Lower lobe of right lung (tissue), 2 donors: Measurements from ENCODE around the gene SIRT5. TPM values are rescaled to one million over a fixed set of nuclear protein-coding genes. Genes with fewer than 3 reads are reported as not detected.
A peak's percentile ranks its signal among the peaks of the same experiment; 100 is the strongest.

Source experiments
- ATAC-seq, 2 donors: fragments of 200-7000 bp; cut with Tn5 transposase; one replicate each; pipeline ENCODE4 v1.9.1; 2020 to 2022; ENCODE audit warnings: mild to moderate bottlenecking in 2 of 2, moderate library complexity in 2 of 2
- DNase-seq: peaks from one replicate; pipeline ENCODE4 v3.0.0-alpha.2; 2020
- H3K27ac ChIP-seq: fragments of 200-600 bp; one replicate; pipeline ENCODE4 v1.8.0; 2022
- H3K27me3 ChIP-seq: fragments of 200-600 bp; one replicate; pipeline ENCODE4 v1.8.0; 2022; ENCODE audit warnings: low read depth
- H3K36me3 ChIP-seq: fragments of 200-600 bp; one replicate; pipeline ENCODE4 v1.8.0; 2022; ENCODE audit warnings: mild to moderate bottlenecking
- H3K4me1 ChIP-seq: fragments of 200-600 bp; one replicate; pipeline ENCODE4 v1.8.0; 2022
- H3K4me3 ChIP-seq: fragments of 200-600 bp; one replicate; pipeline ENCODE4 v1.8.0; 2022; ENCODE audit warnings: mild to moderate bottlenecking
- H3K9me3 ChIP-seq: fragments of 200-600 bp; one replicate; pipeline ENCODE4 v1.8.0; 2022
- intact Hi-C: fragments of 100-400 bp; cut with DNase I; formaldehyde crosslinking; loops from one replicate; pipeline ENCODE4 v1.11.0; 2022
- long read RNA-seq: library from polyadenylated mRNA; unstranded; transcript quantifications from one replicate; pipeline ENCODE4 v2.0.0, GENCODE V29; 2021
- total RNA-seq: library from RNA; stranded (reverse); fragmentation: NEBNext Ultra II Directional; extraction: Animal tissue kit (Norgen Biotek cat#: 25700); gene quantifications from one replicate; pipeline ENCODE4 v1.2.1, GENCODE V29; 2021
- TF ChIP-seq, protein P1 (sequence below): fragments of 200-600 bp; IDR thresholded peaks from one replicate; pipeline ENCODE4 v1.8.0; 2022; ENCODE audit warnings: antibody characterized with exemption, mild to moderate bottlenecking
- donor health status: DM: no; HTN: yes; CAD: no; lungs with severe emphysema.

Gene SIRT5
- total RNA-seq: 15.3 TPM
- long read RNA-seq, partial matches to known transcripts: 4 of 24 reads
- long read RNA-seq, other reads (novel, unspliced or antisense): 17 of 24 reads

DNA sequence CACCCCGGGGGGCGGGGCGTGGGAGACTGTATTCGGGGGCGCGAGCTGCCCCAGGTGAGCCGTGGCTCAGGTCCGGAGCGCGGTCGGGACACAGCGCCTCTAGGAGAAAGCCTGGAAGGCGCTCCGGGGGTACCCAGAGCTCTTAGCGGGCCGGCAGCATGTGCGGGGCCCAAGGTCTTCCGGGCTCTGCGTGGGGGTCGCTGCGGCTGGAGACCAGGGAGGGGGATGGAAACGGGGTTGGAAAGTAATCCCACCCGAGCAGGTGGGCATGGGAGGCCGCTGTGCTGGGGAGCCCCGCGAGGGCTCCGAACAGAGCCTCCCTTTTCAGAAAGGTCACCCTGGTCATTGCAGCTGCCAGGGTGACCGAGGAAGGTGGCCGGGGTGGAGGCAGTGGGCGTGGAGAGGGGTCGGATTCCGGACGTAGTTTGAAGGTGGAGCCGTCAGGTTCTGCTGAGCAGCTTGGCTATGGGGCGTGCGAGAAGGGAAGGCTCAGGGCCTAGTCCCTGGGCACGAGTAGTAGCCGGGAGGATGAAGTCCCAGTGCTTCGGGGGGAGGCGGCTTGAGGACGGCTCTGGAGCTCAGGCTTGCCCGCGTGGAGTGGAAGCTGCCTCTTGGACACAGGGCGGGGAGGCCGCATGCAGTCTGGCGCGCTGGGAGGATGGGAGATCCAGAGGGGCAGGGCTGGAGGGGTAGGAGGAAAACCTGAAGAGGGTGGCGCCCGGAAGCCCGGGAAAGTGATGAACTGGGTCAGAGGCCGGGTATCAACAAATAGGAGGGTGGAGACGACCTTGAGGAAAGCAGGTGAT is at the start of gene SIRT5:
SIRT5 (plus strand) TSS at position 31 of the 806 bp plus-strand sequence. CDS start 9,510 bp downstream, outside the sequence.
- Histone ChIP-seq H3K4me3 (peak within 1 kb of the TSS; percentile 84), H3K9me3 (no peaks in the 10 kb centered on the region), H3K27me3 (no peaks in the 10 kb centered on the region), H3K27ac (peak within 1 kb of the TSS; percentile 97), H3K36me3 (peaks cover 4% of the 10 kb centered on the region), H3K4me1 (peaks cover 15% of the 10 kb centered on the region)
- TF ChIP-seq, protein P1, sequence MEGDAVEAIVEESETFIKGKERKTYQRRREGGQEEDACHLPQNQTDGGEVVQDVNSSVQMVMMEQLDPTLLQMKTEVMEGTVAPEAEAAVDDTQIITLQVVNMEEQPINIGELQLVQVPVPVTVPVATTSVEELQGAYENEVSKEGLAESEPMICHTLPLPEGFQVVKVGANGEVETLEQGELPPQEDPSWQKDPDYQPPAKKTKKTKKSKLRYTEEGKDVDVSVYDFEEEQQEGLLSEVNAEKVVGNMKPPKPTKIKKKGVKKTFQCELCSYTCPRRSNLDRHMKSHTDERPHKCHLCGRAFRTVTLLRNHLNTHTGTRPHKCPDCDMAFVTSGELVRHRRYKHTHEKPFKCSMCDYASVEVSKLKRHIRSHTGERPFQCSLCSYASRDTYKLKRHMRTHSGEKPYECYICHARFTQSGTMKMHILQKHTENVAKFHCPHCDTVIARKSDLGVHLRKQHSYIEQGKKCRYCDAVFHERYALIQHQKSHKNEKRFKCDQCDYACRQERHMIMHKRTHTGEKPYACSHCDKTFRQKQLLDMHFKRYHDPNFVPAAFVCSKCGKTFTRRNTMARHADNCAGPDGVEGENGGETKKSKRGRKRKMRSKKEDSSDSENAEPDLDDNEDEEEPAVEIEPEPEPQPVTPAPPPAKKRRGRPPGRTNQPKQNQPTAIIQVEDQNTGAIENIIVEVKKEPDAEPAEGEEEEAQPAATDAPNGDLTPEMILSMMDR: no peak
- ATAC-seq (peak; percentile 88 to 90), DNase-seq (peak; percentile 87)
- intact Hi-C loops: no loop called here

DNA sequence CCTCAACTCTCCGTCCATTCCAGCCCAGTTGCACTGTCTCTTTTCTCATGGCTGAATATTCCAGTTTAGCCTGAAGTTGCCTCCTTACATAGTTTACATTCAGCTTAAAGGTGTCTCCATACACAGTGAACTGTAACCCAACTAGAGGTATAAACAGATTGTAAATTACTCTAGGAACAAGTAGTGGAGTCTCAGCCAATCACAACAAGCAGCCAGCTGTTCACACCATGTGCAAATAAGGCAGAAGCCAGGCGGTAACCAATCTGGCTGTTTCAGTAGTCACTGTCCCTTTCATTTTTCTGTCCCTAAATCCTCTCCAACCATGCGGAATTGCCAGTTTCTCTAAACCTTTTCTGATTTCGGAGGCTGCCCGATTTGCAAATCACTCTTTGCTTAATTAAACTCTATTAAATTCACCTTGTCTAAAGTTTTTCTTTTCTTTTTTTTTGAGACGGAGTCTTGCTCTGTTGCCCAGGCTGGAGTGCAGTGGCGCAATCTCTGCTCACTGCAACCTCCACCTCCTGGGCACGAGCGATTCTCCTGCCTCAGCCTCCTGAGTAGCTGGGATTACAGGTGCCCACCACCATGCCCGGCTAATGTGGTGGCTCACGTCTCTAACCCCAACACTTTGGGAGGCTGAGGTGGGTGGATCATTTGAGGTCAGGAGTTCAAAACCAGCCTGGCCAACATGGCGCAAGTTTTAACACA is 49.4 kb upstream of the SIRT5 start:
- ATAC-seq: no peak
- Histone ChIP-seq H3K4me1 (peaks cover 23% of the 10 kb centered on the region), H3K27ac (no peak overlapping the region), H3K9me3 (no peaks in the 10 kb centered on the region), H3K4me3 (no peak overlapping the region), H3K27me3 (no peaks in the 10 kb centered on the region), H3K36me3 (no peaks in the 10 kb centered on the region)
- no peak for DNase-seq
- TF ChIP-seq, protein P1: no peak
- intact Hi-C loops: no loop called here

DNA sequence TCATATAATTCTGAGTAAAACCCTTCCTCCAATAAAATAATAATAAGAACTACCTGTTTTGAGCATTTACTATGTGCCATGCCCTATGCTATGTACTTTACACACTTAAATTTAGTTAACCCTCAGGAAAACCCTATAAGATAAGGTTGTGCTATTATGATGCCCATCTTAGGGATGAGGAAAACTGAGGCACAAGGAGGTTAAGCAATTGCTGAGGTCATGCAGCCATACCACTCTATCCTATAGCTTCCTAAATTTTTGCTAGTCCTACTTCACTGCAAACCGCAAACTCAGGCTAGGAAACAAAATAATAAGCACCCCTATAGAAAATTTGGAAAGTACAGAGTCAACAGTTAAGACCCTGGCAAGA is 48.1 kb upstream of the SIRT5 start:
- Histone ChIP-seq H3K36me3 (no peaks in the 10 kb centered on the region), H3K27me3 (no peaks in the 10 kb centered on the region), H3K27ac (peak overlapping the region; percentile 73), H3K4me3 (no peak overlapping the region), H3K9me3 (no peaks in the 10 kb centered on the region), H3K4me1 (peaks cover 23% of the 10 kb centered on the region)
- ATAC-seq (no peak), DNase-seq (no peak)
- TF ChIP-seq, protein P1: no peak
- intact Hi-C loops: no loop called here

DNA sequence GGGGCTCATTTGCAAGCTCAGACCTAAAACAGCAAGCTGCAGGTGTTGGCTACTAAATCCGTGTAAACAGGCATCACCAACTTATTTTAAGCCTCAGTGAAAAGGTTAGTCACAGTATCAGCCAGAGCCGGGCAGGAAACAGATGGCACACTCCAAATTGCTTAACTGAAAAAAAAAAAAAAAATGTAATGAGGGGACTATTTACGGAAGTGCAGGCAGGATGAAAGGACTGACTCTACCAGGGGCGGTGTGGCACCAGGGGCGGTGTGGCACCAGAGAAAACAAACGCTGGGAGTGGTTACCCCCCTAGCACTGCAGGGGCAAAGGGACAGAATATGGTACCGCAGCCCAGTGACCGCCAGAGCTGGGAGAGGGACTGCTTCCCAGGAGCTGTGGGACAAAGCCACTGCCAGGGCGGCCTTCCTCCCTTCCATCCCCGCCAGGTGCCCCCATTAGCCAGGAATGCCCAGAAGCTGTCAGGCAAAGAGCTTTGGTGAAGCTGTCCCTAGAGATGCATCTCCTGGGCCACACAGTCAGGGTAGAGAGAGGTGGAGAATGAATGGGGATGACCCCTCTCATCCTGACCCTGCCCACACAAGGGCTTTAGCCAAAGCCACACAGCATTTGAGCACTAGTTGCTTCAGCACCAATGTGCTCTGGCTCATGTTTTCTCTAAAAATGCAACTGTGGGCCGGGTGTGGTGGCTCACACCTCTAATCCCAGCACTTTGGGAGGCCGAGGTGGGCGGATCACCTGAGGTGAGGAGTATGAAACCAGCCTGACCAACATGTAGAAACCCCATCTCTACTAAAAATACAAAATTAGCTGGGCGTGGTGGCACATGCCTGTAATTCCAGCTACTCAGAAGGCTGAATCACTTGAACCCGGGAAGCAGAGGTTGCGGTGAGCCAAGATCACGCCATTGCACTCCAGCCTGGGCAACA is 47.4 kb upstream of the SIRT5 start:
- intact Hi-C loops: no loop called here
- Histone ChIP-seq H3K4me3 (no peak overlapping the region), H3K36me3 (no peaks in the 10 kb centered on the region), H3K9me3 (no peaks in the 10 kb centered on the region), H3K27ac (peak overlapping the region; percentile 73), H3K4me1 (peaks cover 23% of the 10 kb centered on the region), H3K27me3 (no peaks in the 10 kb centered on the region)
- DNase-seq: peak; percentile 51
- TF ChIP-seq, protein P1: no peak
- peak; percentile 67 to 80 for ATAC-seq

DNA sequence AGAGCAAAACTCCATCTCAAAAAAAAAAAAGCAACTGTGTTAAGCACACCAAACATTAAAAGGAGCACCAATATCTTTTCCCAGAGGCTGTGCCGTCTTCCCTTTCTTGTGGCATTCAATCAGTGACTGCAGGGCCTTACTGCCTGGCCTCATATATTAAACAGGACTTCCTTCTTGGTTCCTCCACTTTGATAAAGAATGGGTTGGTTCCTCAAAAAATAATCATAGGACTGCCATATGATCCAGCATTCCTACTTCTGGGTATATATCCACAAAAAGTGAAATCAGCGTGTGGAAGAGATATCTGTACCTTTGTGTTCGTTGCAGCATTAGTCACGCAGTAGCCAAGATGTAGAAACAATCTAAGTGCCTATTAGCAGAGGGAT is 46.7 kb upstream of the SIRT5 start:
- TF ChIP-seq, protein P1: no peak
- H3K36me3 ChIP-seq: no peaks in the 10 kb centered on the region
- intact Hi-C loops: no loop called here
- ATAC-seq (no peak), DNase-seq (no peak)
- H3K4me1 ChIP-seq: peaks cover 23% of the 10 kb centered on the region
- H3K4me3 ChIP-seq: no peak overlapping the region
- H3K9me3 ChIP-seq: no peaks in the 10 kb centered on the region
- no peaks in the 10 kb centered on the region for H3K27me3 ChIP-seq
- H3K27ac ChIP-seq: peak overlapping the region; percentile 73
